Measurements from ENCODE around the gene CREB5.

GRCh38 chr7:28771906-28772622 is 359.7 kb downstream of the CREB5 start:
- no peak for TF ChIP-seq CTCF (conservative IDR thresholded peaks at IDR 0.05; ENCODE audit: low read length)
- no peak for TF ChIP-seq EZH2phosphoT487 (IDR thresholded peaks at IDR 0.05; ENCODE audit: borderline replicate concordance)

Data from Loucy (cell line).